ENCODE measurements around the gene IRF2BPL. TPM values are rescaled to one million over a fixed set of nuclear protein-coding genes. Genes with fewer than 3 reads are reported as not detected.

IRF2BPL gene
- total RNA-seq, 2 experiments from 2014 or later, result 23.7 to 25.8 TPM

DNA sequence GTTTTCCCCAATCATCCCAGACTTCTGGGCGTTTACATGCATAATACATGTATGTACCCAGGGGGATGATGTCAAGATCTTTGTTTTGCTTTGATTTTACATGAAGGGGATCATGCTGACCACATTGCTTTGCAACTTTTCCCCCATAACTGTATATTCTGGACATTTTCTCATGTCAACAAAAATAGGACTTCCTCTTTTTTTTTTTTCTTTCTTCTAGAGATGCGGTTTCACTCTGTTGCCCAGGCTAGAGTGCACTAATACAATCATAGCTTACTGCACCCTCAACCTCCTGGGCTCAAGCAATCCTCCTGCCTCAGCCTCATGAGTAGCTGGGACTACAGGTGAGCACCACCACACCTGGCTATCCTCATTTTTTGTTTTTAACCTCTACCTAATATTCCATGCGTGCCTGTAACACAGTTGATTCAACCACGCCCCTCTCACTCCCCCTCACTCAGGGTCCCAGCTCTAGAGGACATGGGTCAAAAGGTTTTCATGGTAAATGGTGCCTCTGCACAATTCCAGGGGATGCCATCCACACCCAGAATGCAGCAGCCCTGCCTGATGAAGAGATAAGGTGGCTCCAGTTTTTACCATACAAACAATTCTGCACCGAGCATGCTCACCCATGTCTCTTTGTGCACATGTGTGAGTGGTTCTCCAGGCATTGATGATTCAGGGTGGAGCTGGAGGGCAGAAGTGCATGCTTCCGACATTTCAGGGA is 37.5 kb upstream of the IRF2BPL start:
- no peak for DNase-seq (ENCODE audit: low spot score)
- no peaks in the 10 kb centered on the region for H3K4me1 ChIP-seq (ENCODE audit: insufficient read depth, low read length, poor library complexity, severe bottlenecking)
- H4K20me1 ChIP-seq (ENCODE audit: insufficient read depth, low read length), result no peaks in the 10 kb centered on the region
- intact Hi-C loops (cut with micrococcal nuclease; ENCODE audit: unreplicated experiment), result no loop called here
- no peak overlapping the region for H3K27ac ChIP-seq (ENCODE audit: low read depth, low read length, poor library complexity, severe bottlenecking)
- H3K36me3 ChIP-seq (ENCODE audit: insufficient read depth, low read length), result no peaks in the 10 kb centered on the region
- TF ChIP-seq, protein P1, sequence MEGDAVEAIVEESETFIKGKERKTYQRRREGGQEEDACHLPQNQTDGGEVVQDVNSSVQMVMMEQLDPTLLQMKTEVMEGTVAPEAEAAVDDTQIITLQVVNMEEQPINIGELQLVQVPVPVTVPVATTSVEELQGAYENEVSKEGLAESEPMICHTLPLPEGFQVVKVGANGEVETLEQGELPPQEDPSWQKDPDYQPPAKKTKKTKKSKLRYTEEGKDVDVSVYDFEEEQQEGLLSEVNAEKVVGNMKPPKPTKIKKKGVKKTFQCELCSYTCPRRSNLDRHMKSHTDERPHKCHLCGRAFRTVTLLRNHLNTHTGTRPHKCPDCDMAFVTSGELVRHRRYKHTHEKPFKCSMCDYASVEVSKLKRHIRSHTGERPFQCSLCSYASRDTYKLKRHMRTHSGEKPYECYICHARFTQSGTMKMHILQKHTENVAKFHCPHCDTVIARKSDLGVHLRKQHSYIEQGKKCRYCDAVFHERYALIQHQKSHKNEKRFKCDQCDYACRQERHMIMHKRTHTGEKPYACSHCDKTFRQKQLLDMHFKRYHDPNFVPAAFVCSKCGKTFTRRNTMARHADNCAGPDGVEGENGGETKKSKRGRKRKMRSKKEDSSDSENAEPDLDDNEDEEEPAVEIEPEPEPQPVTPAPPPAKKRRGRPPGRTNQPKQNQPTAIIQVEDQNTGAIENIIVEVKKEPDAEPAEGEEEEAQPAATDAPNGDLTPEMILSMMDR (conservative IDR thresholded peaks at IDR 0.05; ENCODE audit: low read length), result no peak
- ChIA-PET CTCF (ENCODE audit: unreplicated experiment) (no interaction called here), POLR2A (no interaction called here)
- no TSS peak for BruUV-seq (replicated peaks)
- H3K9me3 ChIP-seq (ENCODE audit: low read length), result no peaks in the 10 kb centered on the region
- H2AFZ ChIP-seq (ENCODE audit: low read length), result no peak overlapping the region
- no peaks in the 10 kb centered on the region for H3K9me2 ChIP-seq (ENCODE audit: insufficient read depth, low read length)
- no peak overlapping the region for H3K4me3 ChIP-seq (ENCODE audit: low read depth, low read length, poor library complexity, severe bottlenecking)
- no peak overlapping the region for H3K4me2 ChIP-seq (ENCODE audit: low read length)
- H3K79me2 ChIP-seq (ENCODE audit: insufficient read depth, low read depth, low read length), result no peaks in the 10 kb centered on the region

DNA sequence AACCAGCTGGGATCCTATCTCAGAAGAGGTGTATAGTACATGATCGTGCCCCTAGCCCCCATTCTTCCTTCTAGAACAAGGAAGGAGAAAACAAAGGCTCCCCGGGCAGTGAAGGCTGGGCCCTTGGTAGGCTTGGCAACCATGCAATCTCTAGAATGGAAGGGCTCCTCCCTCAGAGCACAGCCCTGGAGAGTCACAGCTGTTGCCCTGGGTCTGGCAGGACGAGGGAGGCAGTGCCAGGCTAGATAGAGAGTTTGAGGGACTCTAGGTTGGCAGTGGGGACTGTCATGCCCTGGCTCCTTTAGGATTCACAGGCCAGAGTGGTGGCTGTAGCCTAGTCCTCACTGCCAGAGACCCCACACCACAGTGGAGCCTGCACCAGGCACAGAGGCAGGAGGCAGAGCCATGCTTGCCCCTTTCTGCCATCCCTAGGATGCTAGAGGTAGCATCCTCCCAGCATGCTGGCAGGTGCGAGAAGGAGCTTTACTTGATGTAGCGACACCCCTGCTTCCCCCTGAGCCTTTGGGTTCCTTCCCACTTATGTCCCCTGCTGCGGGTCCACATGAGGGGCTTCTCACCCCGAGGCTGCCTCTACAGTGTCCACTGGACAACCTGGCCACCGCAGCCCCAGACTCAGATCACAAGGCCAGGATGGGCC is 36.1 kb upstream of the IRF2BPL start:
- Histone ChIP-seq H3K9me3 (ENCODE audit: low read length) (no peaks in the 10 kb centered on the region), H2AFZ (ENCODE audit: low read length) (no peak overlapping the region), H3K9me2 (ENCODE audit: insufficient read depth, low read length) (no peaks in the 10 kb centered on the region), H3K36me3 (ENCODE audit: insufficient read depth, low read length) (no peaks in the 10 kb centered on the region), H4K20me1 (ENCODE audit: insufficient read depth, low read length) (no peaks in the 10 kb centered on the region), H3K4me3 (ENCODE audit: low read depth, low read length, poor library complexity, severe bottlenecking) (no peak overlapping the region), H3K79me2 (ENCODE audit: insufficient read depth, low read depth, low read length) (no peaks in the 10 kb centered on the region), H3K27ac (ENCODE audit: low read depth, low read length, poor library complexity, severe bottlenecking) (no peak overlapping the region), H3K4me1 (ENCODE audit: insufficient read depth, low read length, poor library complexity, severe bottlenecking) (no peaks in the 10 kb centered on the region), H3K4me2 (ENCODE audit: low read length) (no peak overlapping the region)
- ChIA-PET CTCF (ENCODE audit: unreplicated experiment) (interaction anchor here (0.6 to 1.2 kb wide), 2 partner anchors 128 to 151 kb away, joined by 4 to 5 read pairs; no protein-coding TSS in a partner anchor), POLR2A (interaction anchor here (0.8 to 1.2 kb wide), 3 partner anchors 17 to 189 kb away, joined by 3 to 6 read pairs (median 3); no protein-coding TSS in a partner anchor)
- intact Hi-C loops (cut with micrococcal nuclease; ENCODE audit: unreplicated experiment), result no loop called here
- no TSS peak for BruUV-seq (replicated peaks)
- no peak for DNase-seq (ENCODE audit: low spot score)
- TF ChIP-seq EZH2phosphoT487 (IDR thresholded peaks at IDR 0.05; ENCODE audit: borderline replicate concordance, low read depth, low read length), result no peak
- TF ChIP-seq, protein P1 (conservative IDR thresholded peaks at IDR 0.05; ENCODE audit: low read length), result no peak

All from OCI-LY7 (cell line).